Endothelial cell of umbilical vein (primary cell): Measurements from ENCODE around the gene PLXNC1. TPM values are rescaled to one million over a fixed set of nuclear protein-coding genes. Genes with fewer than 3 reads are reported as not detected.

ENCODE experiments used
- BruUV-seq: library from RNA; stranded (reverse); fragments of 400-500 nt; replicated peaks from 2 replicates; lab custom pipeline; 2021; lab: Mats Ljungman, UMichigan
- CTCF ChIA-PET: fragments of 300-600, 350-600 bp; sonication (Branson Sonifier 250); formaldehyde crosslinking; loops from one replicate; lab custom pipeline; 2021; ENCODE audit warnings: antibody characterized with exemption, inconsistent platforms; lab: Charles Lee
- POLR2A ChIA-PET: fragments of 300-600, 350-600 bp; sonication (Branson Sonifier 250); formaldehyde crosslinking; loops from one replicate; lab custom pipeline; 2021; ENCODE audit warnings: antibody characterized with exemption, inconsistent platforms; lab: Charles Lee
- DNase-seq: peaks from one replicate; pipeline ENCODE4 v3.0.0-alpha.2; 2011; ENCODE audit warnings: low read depth, low spot score
- FAIRE-seq: peaks from 2 replicates; lab custom pipeline; 2011; peaks lifted over from hg19 to GRCh38; lab: Jason Lieb, UNC
- H2AFZ ChIP-seq: 2 replicates; pipeline ENCODE4 v1.6.0; 2012; ENCODE audit warnings: low read depth, low read length, control low read depth, inconsistent platforms
- H3K27ac ChIP-seq: 2 replicates; pipeline ENCODE4 v1.5.1; 2011; ENCODE audit warnings: low read depth, mild to moderate bottlenecking, control low read depth, low read length, moderate library complexity; ENCODE audit not compliant: insufficient read depth
- H3K27me3 ChIP-seq, 2 experiments: 2 replicates each; pipeline versions ENCODE4 v1.6.0 to v1.6.1; 2011; ENCODE audit warnings: low read length in 2 of 2, mixed read lengths in 1 of 2; ENCODE audit not compliant: control insufficient read depth in 2 of 2, insufficient read depth in 2 of 2
- H3K36me3 ChIP-seq, 2 experiments: 2 replicates in 1 of 2; 3 replicates in 1 of 2; pipeline ENCODE4 v1.5.1; 2011; ENCODE audit warnings: low read length in 2 of 2, mild to moderate bottlenecking in 1 of 2, moderate library complexity in 1 of 2; ENCODE audit not compliant: control insufficient read depth in 2 of 2, insufficient read depth in 2 of 2; ENCODE audit errors: extremely low read depth in 1 of 2
- H3K4me1 ChIP-seq: 3 replicates; pipeline ENCODE4 v1.5.1; 2011; ENCODE audit warnings: mild to moderate bottlenecking, low read length; ENCODE audit not compliant: control insufficient read depth, insufficient read depth; ENCODE audit errors: extremely low read depth
- H3K4me2 ChIP-seq: 2 replicates; pipeline ENCODE4 v1.6.1; 2011; ENCODE audit warnings: low read length, control low read depth, mixed read lengths; ENCODE audit not compliant: insufficient read depth
- H3K4me3 ChIP-seq, 3 experiments: fragments of 200-600 bp in 1 of 3; sonication (generic), shearing (Covaris generic) in 1 of 3; replicated peaks in 1 of 3; 2 replicates each; pipeline ENCODE4 v1.5.1; 2011 to 2016; ENCODE audit warnings: control low read depth in 3 of 3, low read length in 3 of 3, mild to moderate bottlenecking in 2 of 3, inconsistent platforms in 1 of 3, low read depth in 1 of 3, moderate library complexity in 1 of 3; ENCODE audit not compliant: insufficient read depth in 1 of 3
- H3K79me2 ChIP-seq: 2 replicates; pipeline ENCODE4 v1.6.0; 2012; ENCODE audit warnings: low read length, inconsistent platforms; ENCODE audit not compliant: control insufficient read depth, insufficient read depth
- H3K9ac ChIP-seq: replicated peaks from 2 replicates; pipeline ENCODE3; 2011; ENCODE audit warnings: low read length, control low read depth; ENCODE audit not compliant: insufficient read depth; ENCODE audit errors: extremely low read depth
- H3K9me1 ChIP-seq: replicated peaks from 3 replicates; pipeline ENCODE4 v1.6.0; 2011; ENCODE audit warnings: mild to moderate bottlenecking, low read length; ENCODE audit not compliant: control insufficient read depth, insufficient read depth; ENCODE audit errors: extremely low read depth
- H3K9me3 ChIP-seq: replicated peaks from 2 replicates; pipeline ENCODE4 v1.5.1; 2012; ENCODE audit warnings: low read length, inconsistent platforms; ENCODE audit not compliant: control insufficient read depth, insufficient read depth
- H4K20me1 ChIP-seq: replicated peaks from 2 replicates; pipeline ENCODE3; 2011; ENCODE audit warnings: mild to moderate bottlenecking, low read length; ENCODE audit not compliant: control insufficient read depth, insufficient read depth; ENCODE audit errors: extremely low read depth
- CTCF ChIP-seq, 2 donors: IDR thresholded peaks; 1 replicate in 1 of 2; 2 replicates in 1 of 2; pipeline ENCODE4 v1.5.1; 2011; ENCODE audit warnings: low read length in 2 of 2, mild to moderate bottlenecking in 2 of 2, moderate library complexity in 2 of 2, control low read depth in 1 of 2, inconsistent platforms in 1 of 2, low read depth in 1 of 2; ENCODE audit not compliant: insufficient read depth in 1 of 2; ENCODE audit errors: extremely low read depth in 1 of 2
- EZH2 ChIP-seq: IDR thresholded peaks from 2 replicates; pipeline ENCODE4 v1.6.1; 2012; ENCODE audit warnings: borderline replicate concordance, low read depth, mild to moderate bottlenecking, moderate library complexity, low read length, inconsistent platforms; ENCODE audit not compliant: severe bottlenecking
- FOS ChIP-seq: IDR thresholded peaks from 2 replicates; pipeline ENCODE4 v1.6.1; 2011; ENCODE audit warnings: mild to moderate bottlenecking, low read length, moderate library complexity, borderline replicate concordance; ENCODE audit not compliant: insufficient read depth
- GATA2 ChIP-seq: IDR thresholded peaks from 2 replicates; pipeline ENCODE4 v1.7.0; 2011; ENCODE audit warnings: low read depth, mild to moderate bottlenecking, moderate library complexity, mixed read lengths, low read length; ENCODE audit not compliant: insufficient read length, insufficient read depth
- JUN ChIP-seq: IDR thresholded peaks from 2 replicates; pipeline ENCODE4 v1.6.1; 2011; ENCODE audit warnings: borderline replicate concordance, low read depth; ENCODE audit not compliant: insufficient read length, insufficient read depth
- MAX ChIP-seq: IDR thresholded peaks from 2 replicates; pipeline ENCODE4 v1.6.1; 2011; ENCODE audit not compliant: insufficient read depth, insufficient read length
- MYC ChIP-seq: IDR thresholded peaks from one replicate; pipeline ENCODE4 v1.6.1; 2011; ENCODE audit warnings: mild to moderate bottlenecking, low read depth, low read length
- POLR2A ChIP-seq: IDR thresholded peaks from 2 replicates; pipeline ENCODE4 v1.6.1; 2012; ENCODE audit warnings: low read depth, mild to moderate bottlenecking, control low read depth, low read length
- POLR2AphosphoS5 ChIP-seq: IDR thresholded peaks from 2 replicates; pipeline ENCODE4 v1.6.1; 2012; ENCODE audit warnings: low read depth, mild to moderate bottlenecking, control low read depth, low read length, moderate library complexity; ENCODE audit not compliant: insufficient read depth
- dilution Hi-C: fragments of 300-500 bp; cut with MboI; formaldehyde crosslinking; loops from one replicate; pipeline ENCODE4 v1.15.0; 2019; ENCODE audit warnings: low sequenced_read_pairs; ENCODE audit not compliant: extremely low pct_ligation_motif_present
- intact Hi-C: fragments of 100-400 bp; cut with micrococcal nuclease; formaldehyde crosslinking; loops from one replicate; pipeline ENCODE4 v1.10.0; 2022
- polyA plus RNA-seq, 4 experiments: library from polyadenylated mRNA; depleted of rRNA in 3 of 4; stranded (reverse) in 3 of 4; unstranded in 1 of 4; fragments of >200 nt; gene quantifications; 2 replicates each; pipeline versions ENCODE4 v1.2.1 to v1.2.3, GENCODE V29; 2011 to 2012; ENCODE audit warnings: missing spikeins in 1 of 4
- total RNA-seq: library from RNA; stranded (reverse); gene quantifications from 2 replicates; pipeline ENCODE4 v1.2.3, GENCODE V29; 2021

Gene PLXNC1
- total and polyA plus RNA-seq, 2 donors (not counting 3 experiments of a cell fraction or from before 2014, with no cell fraction given): 0.04 TPM; not detected in 1

- H3K36me3 ChIP-seq: no peaks in the 10 kb centered on the region
- ChIA-PET CTCF (interaction anchor here (1.2 kb wide), 1 partner anchor 38 kb away, joined by 4 read pairs; no protein-coding TSS in a partner anchor), POLR2A (no interaction called here)
- no TSS peak for BruUV-seq
- intact Hi-C loops (loop anchor here (2.0 kb wide), 1 partner anchor 205 kb away; no protein-coding TSS in a partner anchor), dilution Hi-C loops (no loop called here)
- no peak overlapping the region for H2AFZ ChIP-seq
- H3K27me3 ChIP-seq: no peaks in the 10 kb centered on the region
- H3K4me1 ChIP-seq: no peaks in the 10 kb centered on the region
- no peaks in the 10 kb centered on the region for H3K9me3 ChIP-seq
- H4K20me1 ChIP-seq: no peaks in the 10 kb centered on the region
- no peaks in the 10 kb centered on the region for H3K9me1 ChIP-seq
- no peak overlapping the region for H3K9ac ChIP-seq
- H3K4me2 ChIP-seq: no peak overlapping the region
- H3K4me3 ChIP-seq: no peak overlapping the region
- H3K79me2 ChIP-seq: no peaks in the 10 kb centered on the region
- DNase-seq (no peak), FAIRE-seq (no peak)
- no peak overlapping the region for H3K27ac ChIP-seq
- TF ChIP-seq JUN (no peak), MYC (no peak), MAX (no peak), FOS (no peak), EZH2 (no peak), POLR2A (no peak), CTCF (IDR thresholded peaks at IDR 0.05; ENCODE audit: extremely low read depth in 1 of 2, insufficient read depth in 1 of 2, low read depth in 1 of 2, low read length in 2 of 2) (no peak), GATA2 (no peak), POLR2AphosphoS5 (no peak)
These were observed 179.4 kb downstream of the PLXNC1 start for GRCh38 chr12:94327809-94328208.
